ENCODE measurements around the gene TAF1B.
"Not testable (repeated sequence)": the region's sequence is repeated elsewhere in the genome, so short reads cannot be mapped to it uniquely, and the experiment has no call there.

The TAF1B gene

GRCh38 chr2:9885036-9885684 lies 41.9 kb downstream of the TAF1B start:
- no peak for DNase-seq

- DNase-seq = no peak
Observed at GRCh38 chr2:9887513-9887912, 44.2 kb downstream of the TAF1B start.

GRCh38 chr2:9889812-9890261 lies 46.6 kb downstream of the TAF1B start:
- DNase-seq = no peak

- DNase-seq = no peak
Observed at GRCh38 chr2:9892236-9892635, 49.0 kb downstream of the TAF1B start.

GRCh38 chr2:9895669-9896590 lies 52.7 kb downstream of the TAF1B start:
- no peak for DNase-seq

- peak; percentile 80 to 84 for DNase-seq
Observed at GRCh38 chr2:9897331-9897737, 54.1 kb downstream of the TAF1B start.

GRCh38 chr2:9897846-9898245 lies 54.6 kb downstream of the TAF1B start:
- DNase-seq = no peak

GRCh38 chr2:9905413-9905812 lies 62.1 kb downstream of the TAF1B start:
- no peak for DNase-seq

GRCh38 chr2:9907402-9907801 lies 64.1 kb downstream of the TAF1B start:
- no peak for DNase-seq

GRCh38 chr2:9908639-9909038 lies 65.4 kb downstream of the TAF1B start:
- no peak for DNase-seq

GRCh38 chr2:9909106-9909505 lies 65.8 kb downstream of the TAF1B start:
- no peak for DNase-seq

- no peak for DNase-seq
Observed at GRCh38 chr2:9910699-9911098, 67.4 kb downstream of the TAF1B start.

GRCh38 chr2:9912468-9912867 lies 69.2 kb downstream of the TAF1B start:
- DNase-seq = no peak

- peak in 1 of 2 donors; percentile 2 for DNase-seq
Observed at GRCh38 chr2:9914384-9915065, 71.3 kb downstream of the TAF1B start.

- no peak for DNase-seq
Observed at GRCh38 chr2:9918275-9918674, 75.0 kb downstream of the TAF1B start.

GRCh38 chr2:9919512-9919911 lies 76.2 kb downstream of the TAF1B start:
- DNase-seq = no peak

GRCh38 chr2:9927020-9927419 lies 83.7 kb downstream of the TAF1B start:
- DNase-seq = not testable (repeated sequence)

- no peak for DNase-seq
Observed at GRCh38 chr2:9937258-9937657, 94.0 kb downstream of the TAF1B start.

- DNase-seq = no peak
Observed at GRCh38 chr2:9937968-9938367, 94.7 kb downstream of the TAF1B start.

GRCh38 chr2:9939587-9940485 lies 96.6 kb downstream of the TAF1B start:
- no peak for DNase-seq

GRCh38 chr2:9941196-9941995 lies 98.1 kb downstream of the TAF1B start:
- DNase-seq = no peak

Data from inflammatory macrophage (primary cell).